ELR (cell line): ENCODE results near the gene FHOD3.
"Not testable (repeated sequence)": the region's sequence is repeated elsewhere in the genome, so short reads cannot be mapped to it uniquely, and the experiment has no call there.

Experiments used
- DNase-seq: peaks from one replicate; pipeline ENCODE4 v3.0.0-alpha.2; 2015; ENCODE audit warnings: low read depth

FHOD3 gene

GRCh38 chr18:36798738-36799473 is 501.4 kb downstream of the FHOD3 start:
- DNase-seq = no peak

- DNase-seq = no peak
Measured at GRCh38 chr18:36805105-36805504, 507.6 kb downstream of the FHOD3 start.

- DNase-seq = peak; percentile 91
Measured at GRCh38 chr18:36808681-36809080, 511.2 kb downstream of the FHOD3 start.

GRCh38 chr18:36809590-36810381 is 512.3 kb downstream of the FHOD3 start:
- DNase-seq = peak; percentile 83

- no peak for DNase-seq
Measured at GRCh38 chr18:36811430-36811829, 513.9 kb downstream of the FHOD3 start.

GRCh38 chr18:36811955-36812354 is 514.4 kb downstream of the FHOD3 start:
- DNase-seq = no peak

- no peak for DNase-seq
Measured at GRCh38 chr18:36812678-36813077, 515.2 kb downstream of the FHOD3 start.

GRCh38 chr18:36813101-36813775 is 515.7 kb downstream of the FHOD3 start:
- no peak for DNase-seq

GRCh38 chr18:36813824-36814223 is 516.3 kb downstream of the FHOD3 start:
- no peak for DNase-seq

- no peak for DNase-seq
Measured at GRCh38 chr18:36814994-36815393, 517.5 kb downstream of the FHOD3 start.

GRCh38 chr18:36816096-36816495 is 518.6 kb downstream of the FHOD3 start:
- not testable (repeated sequence) for DNase-seq

- DNase-seq = no peak
Measured at GRCh38 chr18:36817039-36817438, 519.5 kb downstream of the FHOD3 start.

GRCh38 chr18:36818652-36819051 is 521.1 kb downstream of the FHOD3 start:
- DNase-seq = no peak

GRCh38 chr18:36819621-36820020 is 522.1 kb downstream of the FHOD3 start:
- DNase-seq = no peak

GRCh38 chr18:36821681-36822080 is 524.2 kb downstream of the FHOD3 start:
- DNase-seq = no peak

- no peak for DNase-seq
Measured at GRCh38 chr18:36825526-36825925, 528.0 kb downstream of the FHOD3 start.

- DNase-seq = no peak
Measured at GRCh38 chr18:36826556-36826955, 529.0 kb downstream of the FHOD3 start.

GRCh38 chr18:36828157-36828629 is 530.7 kb downstream of the FHOD3 start:
- peak; percentile 67 for DNase-seq

GRCh38 chr18:36828630-36829361 is 531.3 kb downstream of the FHOD3 start, which contains the start of the genes KIAA1328 and TPGS2:
KIAA1328 (plus strand) TSS chr18:36829127; CDS start chr18:36829139, 12 bp downstream.
TPGS2 (minus strand) TSS chr18:36829002; CDS start chr18:36828767, 235 bp downstream.
- peak; percentile 88 for DNase-seq
